Right lobe of liver (tissue), 4 donors: Measurements from ENCODE around the gene MEI1.

Source experiments
- CTCF ChIP-seq, 4 donors: fragments of 200-600 bp in 3 of 4; fragments of 450-650 bp in 1 of 4; IDR thresholded peaks; one replicate each; pipeline versions ENCODE4 v1.5.1 to v1.8.0; 2016 to 2022; ENCODE audit warnings: antibody characterized with exemption in 4 of 4, mild to moderate bottlenecking in 2 of 4
- POLR2A ChIP-seq: fragments of 450-650 bp; IDR thresholded peaks from one replicate; pipeline ENCODE4 v1.6.1; 2017; ENCODE audit warnings: antibody characterized with exemption, mild to moderate bottlenecking
- donor health status: DM: no; HTN: no; CAD: no.
- donor health status: DM: no; HTN: no; CAD: no.
- donor health status: DM: no; HTN: yes; CAD: no.

GRCh38 chr22:41818596-41818995 lies 119.3 kb downstream of the MEI1 start:
- no peak for TF ChIP-seq CTCF (IDR thresholded peaks at IDR 0.05)
- no peak for TF ChIP-seq POLR2A
